ENCODE data around the gene SAP30. TPM values are rescaled to one million over a fixed set of nuclear protein-coding genes. Genes with fewer than 3 reads are reported as not detected.

SAP30 gene, protein sequence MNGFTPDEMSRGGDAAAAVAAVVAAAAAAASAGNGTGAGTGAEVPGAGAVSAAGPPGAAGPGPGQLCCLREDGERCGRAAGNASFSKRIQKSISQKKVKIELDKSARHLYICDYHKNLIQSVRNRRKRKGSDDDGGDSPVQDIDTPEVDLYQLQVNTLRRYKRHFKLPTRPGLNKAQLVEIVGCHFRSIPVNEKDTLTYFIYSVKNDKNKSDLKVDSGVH
- total RNA-seq (1 to 10 TPM; 2.8 to 7.5 (median 4.0) TPM), polyA plus RNA-seq (1 to 10 TPM; 2.3 to 4.6 TPM)

DNA sequence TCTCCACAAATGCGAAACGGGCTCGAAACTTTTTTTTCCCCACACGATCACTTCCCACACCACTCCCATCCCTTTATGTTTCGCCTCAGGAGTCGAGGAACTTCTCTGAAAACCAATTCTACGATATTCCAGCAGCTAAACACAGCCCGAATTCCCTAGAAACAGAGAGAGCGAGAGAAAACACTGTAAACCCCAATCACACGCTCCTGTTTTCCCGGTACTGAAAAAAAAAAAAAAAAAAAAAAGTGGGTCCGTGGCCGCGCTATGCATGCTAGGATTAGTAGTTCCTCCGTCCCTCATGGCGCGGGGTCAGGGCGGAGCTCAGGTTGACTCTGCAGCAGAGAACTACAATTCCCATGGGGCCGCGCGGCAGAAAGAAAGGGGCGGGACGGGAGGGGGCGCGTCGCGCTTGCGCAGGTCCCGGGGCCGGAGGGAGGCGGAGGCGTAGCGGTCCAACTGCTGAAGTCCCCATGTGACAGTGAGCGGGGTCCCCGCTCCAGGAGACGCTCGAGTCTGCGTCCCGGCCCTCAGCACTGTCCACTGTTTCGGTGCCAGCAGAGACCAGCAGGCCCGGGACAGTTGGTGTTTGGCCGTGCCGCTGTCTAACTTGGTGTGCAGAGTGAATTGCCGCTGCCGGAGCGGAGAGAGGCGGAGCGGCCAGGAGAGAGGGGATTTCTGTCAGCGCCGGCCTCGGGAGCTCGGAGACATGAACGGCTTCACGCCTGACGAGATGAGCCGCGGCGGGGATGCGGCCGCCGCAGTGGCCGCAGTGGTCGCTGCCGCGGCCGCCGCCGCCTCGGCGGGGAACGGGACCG, at the start of gene SAP30:
Gene SAP30 (plus strand): TSS at position 478 of the 815 bp plus-strand sequence. CDS start 229 bp downstream, at position 707.
- Histone ChIP-seq H3K27ac (peak within 1 kb of the TSS; percentile 51 to 98 (median 84)), H3K4me1 (peaks cover 0 to 17% (median 0%) of the 10 kb centered on the region in 3 donors), H3K9me3 (no peaks in the 10 kb centered on the region), H3K4me3 (peak within 1 kb of the TSS; percentile 66 to 82 (median 80)), H3K36me3 (no peaks in the 10 kb centered on the region), H3K27me3 (no peaks in the 10 kb centered on the region)
- TF ChIP-seq CTCF (IDR thresholded peaks at IDR 0.05) = no peak
- 0% methylated on average over 53 to 72 of the region's 72 CpGs for WGBS, 2 donors
- ATAC-seq (peak; percentile 90 to 94 (median 94)), DNase-seq (peak; percentile 96 to 99 (median 98)), FAIRE-seq (peak; percentile 54)
- intact Hi-C loops (cut with DNase I) = no loop called here

DNA sequence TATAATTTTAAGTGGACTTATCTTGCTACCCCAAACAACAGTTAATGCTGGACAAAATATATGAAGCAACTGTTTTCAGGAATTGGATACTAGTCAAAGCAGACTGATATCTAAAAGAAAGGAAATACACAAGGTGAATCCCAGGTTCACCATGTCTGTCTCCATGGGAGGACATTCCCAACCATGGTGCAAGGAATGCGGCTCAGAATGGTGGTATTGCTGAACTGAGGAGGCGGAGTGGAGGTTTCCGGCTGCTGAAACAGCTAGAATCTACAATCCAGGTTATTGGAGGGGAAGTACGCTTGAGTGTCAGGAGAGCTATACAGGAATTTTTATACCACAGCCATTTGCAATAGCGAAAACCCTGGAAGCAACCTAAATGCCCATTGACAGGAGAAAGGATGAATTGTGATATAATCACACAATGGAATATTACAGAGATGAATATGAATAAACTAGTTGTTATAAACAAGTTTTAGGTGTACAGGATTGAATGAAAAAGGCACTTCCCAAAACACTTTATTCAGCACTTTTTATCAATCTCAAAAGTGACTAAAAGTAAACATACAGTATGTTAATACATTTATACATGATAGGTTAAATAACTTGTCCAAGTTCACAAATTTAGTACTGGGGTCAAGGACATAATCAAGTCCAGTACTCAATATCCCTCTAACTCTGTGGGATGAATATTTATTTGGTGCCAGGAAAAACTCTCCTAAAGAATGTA, 45.6 kb upstream of the SAP30 start:
- WGBS, 2 donors = 96 to 98% methylated on average over 5 of the region's 5 CpGs
- Histone ChIP-seq H3K4me3 (no peak overlapping the region), H3K9me3 (no peaks in the 10 kb centered on the region), H3K27me3 (no peaks in the 10 kb centered on the region), H3K27ac (no peak overlapping the region), H3K4me1 (no peaks in the 10 kb centered on the region), H3K36me3 (peaks cover 0 to 8% (median 0%) of the 10 kb centered on the region in 3 donors)
- FAIRE-seq = no peak
- intact Hi-C loops (cut with DNase I) = loop anchor here in 1 of 3 donors (10.0 kb wide), 1 partner anchor 90 kb away; no protein-coding TSS in a partner anchor
- no peak for TF ChIP-seq CTCF (IDR thresholded peaks at IDR 0.05)
- ATAC-seq = no peak
- DNase-seq = no peak

DNA sequence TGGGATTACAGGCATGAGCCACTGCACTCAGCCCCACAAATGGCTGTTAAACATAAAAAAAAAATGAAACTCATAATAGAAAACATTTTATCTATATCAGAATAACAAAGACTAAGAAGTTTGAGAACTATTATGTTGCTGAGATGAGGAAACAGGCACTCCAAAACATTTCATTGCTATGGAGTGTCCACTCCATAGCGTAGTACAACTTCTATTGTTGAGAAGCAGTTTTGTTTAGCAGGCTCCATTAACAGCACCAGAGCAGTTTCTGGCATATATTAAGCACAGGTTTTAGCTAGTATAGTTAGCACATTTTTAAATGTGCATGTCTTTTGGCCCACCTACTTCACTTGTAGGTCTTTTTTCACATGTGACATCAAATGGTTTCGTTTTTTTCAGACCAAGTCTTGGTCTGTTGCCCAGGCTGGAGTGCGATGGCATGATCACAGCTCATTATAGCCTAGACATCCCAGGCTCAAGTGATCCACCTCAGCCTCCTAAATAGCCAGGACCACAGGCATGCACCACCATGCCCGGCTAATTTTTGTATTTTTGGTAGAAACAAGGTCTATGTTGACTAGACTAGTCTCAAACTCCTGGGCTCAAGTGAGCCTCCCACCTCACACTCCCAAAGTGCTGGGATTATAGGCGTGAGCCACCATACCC, 42.4 kb upstream of the SAP30 start:
- WGBS, 2 donors = 89 to 91% methylated on average over 5 of the region's 5 CpGs
- no peaks in the 10 kb centered on the region for H3K9me3 ChIP-seq
- H3K27ac ChIP-seq = no peak overlapping the region
- no peak for DNase-seq
- no peaks in the 10 kb centered on the region for H3K27me3 ChIP-seq
- no peak for TF ChIP-seq CTCF (IDR thresholded peaks at IDR 0.05)
- ATAC-seq = no peak
- no peaks in the 10 kb centered on the region for H3K36me3 ChIP-seq
- H3K4me3 ChIP-seq = no peak overlapping the region
- intact Hi-C loops (cut with DNase I) = loop anchor here in 1 of 3 donors (10.0 kb wide), 1 partner anchor 86 kb away; no protein-coding TSS in a partner anchor
- FAIRE-seq = no peak
- peaks cover 0 to 13% (median 0%) of the 10 kb centered on the region in 3 donors for H3K4me1 ChIP-seq

GRCh38 chr4:173330590-173330989, 40.2 kb upstream of the SAP30 start:
- H3K9me3 ChIP-seq = no peaks in the 10 kb centered on the region
- H3K4me1 ChIP-seq = peaks cover 0 to 14% (median 0%) of the 10 kb centered on the region in 3 donors
- H3K27ac ChIP-seq = no peak overlapping the region
- WGBS, 2 donors = 84 to 91% methylated on average over 2 of the region's 2 CpGs
- no peaks in the 10 kb centered on the region for H3K27me3 ChIP-seq
- no peak for ATAC-seq
- H3K36me3 ChIP-seq = no peaks in the 10 kb centered on the region
- no peak overlapping the region for H3K4me3 ChIP-seq
- intact Hi-C loops (cut with DNase I) = no loop called here
- no peak for FAIRE-seq
- DNase-seq = no peak
- no peak for TF ChIP-seq CTCF (IDR thresholded peaks at IDR 0.05)

Measured in pancreas (tissue), 10 donors.